Ammon's horn (tissue), 1 donor: ENCODE measurements around the gene ADK.
"Not testable (repeated sequence)": the region's sequence is repeated elsewhere in the genome, so short reads cannot be mapped to it uniquely, and the experiment has no call there.

Experiments used
- DNase-seq: peaks from one replicate; pipeline ENCODE4 v3.0.0-alpha.2; 2016; ENCODE audit warnings: low spot score

The ADK gene

DNA sequence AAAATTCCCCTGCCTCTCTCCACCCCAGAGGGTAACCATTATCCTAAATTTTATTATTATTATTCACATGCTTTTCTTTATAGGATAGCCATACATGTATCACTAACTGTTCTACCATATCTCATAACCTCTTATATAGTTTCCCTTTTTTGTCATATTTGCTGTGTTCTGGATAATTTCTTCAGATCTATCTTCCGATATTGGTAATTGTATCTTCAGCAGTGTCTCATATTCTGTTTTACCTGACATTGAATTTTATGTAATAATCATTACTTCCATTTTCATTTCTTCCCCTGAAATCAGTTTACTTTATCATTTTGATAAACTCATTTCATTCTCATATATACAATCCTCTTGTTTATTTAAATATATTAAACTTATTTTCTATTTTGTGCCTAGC, 273.5 kb downstream of the ADK start:
- DNase-seq, result no peak

DNA sequence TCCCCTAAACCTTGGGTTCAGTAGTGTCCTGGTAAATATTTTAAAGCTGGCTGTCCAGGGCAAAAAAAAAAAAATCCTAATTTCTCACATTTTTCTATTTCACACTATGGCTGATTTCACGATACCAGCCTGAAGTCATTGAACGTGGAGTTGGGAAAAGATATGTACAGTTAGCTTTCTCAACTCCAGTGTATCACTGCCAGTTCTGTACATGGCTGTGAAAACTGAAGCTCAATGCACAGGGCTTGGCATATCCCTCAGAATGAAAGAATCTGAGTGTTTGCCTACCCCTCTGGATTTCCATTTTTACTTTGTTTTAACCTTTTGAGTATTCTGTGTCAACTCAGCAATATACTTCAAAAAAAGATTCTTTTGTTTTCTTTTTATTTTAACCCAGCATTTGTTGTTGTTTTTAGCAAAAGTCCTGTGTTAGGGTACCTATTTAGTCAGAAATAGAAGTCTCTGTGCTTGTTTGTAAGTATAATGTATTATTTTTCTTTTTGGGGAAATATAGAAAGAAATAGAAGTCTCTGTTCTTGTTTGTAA, 274.5 kb downstream of the ADK start:
- no peak for DNase-seq

DNA sequence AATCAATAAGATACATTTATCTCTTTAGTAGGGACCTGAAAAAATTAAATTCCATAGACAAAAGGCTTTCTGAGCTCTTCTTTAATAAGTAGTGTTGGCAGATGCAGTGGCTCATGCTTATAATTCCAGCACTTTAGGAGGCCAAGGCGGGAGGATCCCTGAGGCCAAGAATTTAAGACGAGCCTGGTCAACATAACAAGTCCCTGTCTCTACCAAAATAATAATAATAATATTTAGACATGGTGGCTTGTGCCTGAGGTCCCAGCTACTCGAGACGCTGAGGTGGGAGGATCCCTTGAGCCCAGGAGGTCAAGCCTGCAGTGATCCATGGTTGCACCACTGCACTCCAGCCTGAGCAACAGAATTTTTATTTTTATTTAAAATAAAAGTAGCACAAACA, 280.8 kb downstream of the ADK start:
- no peak for DNase-seq

DNA sequence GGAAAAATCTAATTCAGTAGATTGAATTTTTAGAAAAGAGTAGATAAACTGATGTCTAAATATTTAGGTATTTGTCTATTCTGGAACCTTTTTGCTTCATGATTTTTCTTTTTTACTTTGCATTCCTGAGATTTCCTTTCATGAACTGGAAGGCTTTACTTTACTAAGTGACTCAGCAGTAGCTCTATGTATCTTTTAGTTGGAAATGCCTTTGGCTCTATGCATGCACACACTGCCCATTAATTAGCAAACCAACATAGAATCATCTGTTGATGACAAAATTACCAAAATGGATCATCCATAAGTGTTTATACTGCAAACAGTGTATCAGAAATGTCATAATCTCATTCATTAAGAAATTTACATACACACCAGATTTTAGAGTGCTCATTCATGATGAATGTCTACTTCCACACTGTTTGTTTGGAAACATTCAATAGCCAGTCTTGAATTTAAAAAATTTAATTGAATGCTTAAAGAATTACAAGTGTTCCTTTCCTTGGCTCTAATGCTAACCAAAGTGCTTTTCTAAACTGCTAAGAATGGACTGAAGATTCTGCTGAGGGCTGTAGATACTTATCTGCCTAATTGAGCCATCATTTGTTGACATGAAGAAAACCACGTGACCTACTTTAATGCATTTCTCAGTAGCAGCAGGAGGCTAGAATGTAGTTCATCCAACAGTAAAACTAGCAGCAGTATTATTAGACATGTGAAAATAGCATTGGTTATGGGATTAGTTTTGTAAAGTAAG, 282.0 kb downstream of the ADK start:
- no peak for DNase-seq

DNA sequence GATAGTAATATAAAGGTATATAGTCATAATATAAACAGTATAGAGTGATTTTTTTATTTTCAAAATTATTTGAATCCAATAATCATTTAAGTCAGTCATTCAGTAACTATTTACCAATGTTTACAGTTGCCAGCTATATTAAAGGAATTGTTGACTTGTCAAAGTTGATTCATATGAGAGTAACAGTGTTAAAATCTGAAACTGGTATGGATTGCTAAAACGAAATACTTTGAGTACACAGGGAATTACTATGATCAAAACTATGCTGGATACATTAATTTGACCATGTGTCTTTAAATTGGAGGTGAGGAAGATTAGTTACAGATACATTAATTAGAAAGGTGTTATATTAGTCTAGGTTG, 282.6 kb downstream of the ADK start:
- DNase-seq, result no peak

DNA sequence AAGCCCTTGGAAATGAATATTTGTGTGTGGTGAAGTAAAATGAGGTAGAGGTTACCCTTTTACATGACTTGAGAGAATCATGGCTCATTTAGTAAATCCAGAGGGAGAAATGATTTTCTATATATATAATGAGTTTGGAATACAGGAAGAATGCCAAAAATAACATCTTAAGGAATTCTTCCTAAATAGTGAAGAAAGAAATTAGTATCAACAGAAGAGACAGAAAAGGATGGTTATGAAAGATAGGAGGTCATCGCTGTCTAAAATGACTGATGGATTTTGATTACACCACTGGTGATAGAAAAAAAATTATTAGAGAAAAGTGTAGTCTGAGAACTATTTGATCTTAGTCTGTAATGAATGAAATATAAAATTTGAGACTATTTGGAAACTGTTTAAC, 283.0 kb downstream of the ADK start:
- DNase-seq, result no peak

DNA sequence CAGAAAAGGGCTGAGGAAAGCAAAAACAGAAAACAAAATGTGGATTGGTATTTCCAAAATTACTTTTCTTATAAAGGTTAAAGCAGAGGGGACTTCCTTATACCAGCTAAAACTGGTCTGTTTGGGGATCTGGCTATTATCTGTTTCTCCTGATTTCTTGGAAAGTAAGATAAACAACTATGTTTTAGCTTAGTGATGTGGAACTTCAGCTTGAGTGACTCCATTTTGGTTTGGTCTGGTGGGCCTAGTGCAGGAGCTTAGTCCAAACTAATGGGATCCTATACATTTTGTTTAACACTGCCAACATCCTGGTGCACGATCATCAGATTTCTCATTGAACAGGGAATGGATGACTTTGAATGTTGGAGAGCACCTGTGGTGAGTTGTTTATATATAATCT, 283.5 kb downstream of the ADK start:
- no peak for DNase-seq

DNA sequence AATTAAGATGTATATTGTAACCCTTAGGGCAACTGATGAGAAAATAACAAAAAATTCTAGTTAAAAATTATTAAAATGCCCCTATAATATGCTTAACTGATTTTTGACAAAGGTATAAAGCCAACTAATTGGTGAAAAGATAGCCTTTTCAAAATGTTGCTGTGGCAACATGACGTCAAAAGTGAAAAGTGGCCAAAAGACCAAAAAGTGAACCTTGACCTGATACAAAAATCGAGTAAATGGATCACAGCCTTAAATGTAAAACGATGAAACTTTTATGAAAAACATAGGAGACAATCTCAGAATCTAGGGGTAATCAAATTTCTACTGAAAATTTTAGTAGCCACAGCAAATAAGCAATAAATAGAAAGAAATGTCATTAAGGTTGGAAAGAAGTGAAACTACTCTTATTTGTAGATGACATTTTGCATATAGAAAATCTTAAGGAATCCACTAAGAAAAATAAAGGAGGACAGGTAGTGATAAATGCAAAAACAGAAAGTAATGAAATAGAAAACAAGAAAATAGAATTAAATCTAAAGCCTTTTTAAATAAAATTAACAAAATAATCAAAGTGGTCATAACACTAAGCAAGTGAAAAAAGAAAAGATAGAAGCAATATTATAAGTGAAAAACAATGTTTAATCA, 285.6 kb downstream of the ADK start:
- DNase-seq, result no peak

DNA sequence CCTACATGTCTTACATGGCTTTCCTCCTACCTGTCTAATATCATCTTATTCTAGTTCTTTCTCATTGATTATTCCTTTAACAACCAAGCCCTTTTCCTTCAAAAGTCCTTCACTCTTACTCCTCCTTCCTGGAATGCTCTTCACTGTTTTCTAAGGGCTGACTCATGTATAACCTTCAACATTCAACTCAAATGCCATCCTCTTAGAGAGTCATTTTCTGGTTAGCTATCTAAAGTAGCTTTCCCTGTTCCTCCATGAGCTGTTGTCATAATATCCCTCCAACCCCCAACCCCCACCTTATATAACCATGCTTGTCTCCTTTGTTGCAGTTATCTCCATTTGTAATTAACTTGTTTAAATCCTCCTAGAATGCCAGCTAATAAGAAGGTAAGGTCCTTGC, 286.8 kb downstream of the ADK start:
- DNase-seq, result no peak

DNA sequence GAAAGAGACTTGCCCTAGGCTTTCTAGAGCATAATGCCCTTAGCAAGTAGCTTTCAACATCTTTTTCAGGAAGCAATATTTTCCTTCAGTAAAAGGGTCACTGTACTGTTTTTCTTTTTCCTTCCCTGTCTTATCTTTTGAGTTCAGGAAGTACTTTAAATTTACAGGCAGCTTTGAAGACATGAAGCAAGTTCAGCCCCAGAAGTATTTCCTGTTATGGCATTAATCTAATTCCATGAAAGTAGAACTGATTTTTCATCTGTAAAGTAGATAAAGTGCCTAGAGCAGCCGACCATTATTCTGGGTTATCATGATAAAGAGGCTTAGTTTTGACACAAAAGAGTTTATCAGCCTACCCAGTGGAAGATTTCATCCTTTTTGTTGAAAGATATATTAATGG, 288.2 kb downstream of the ADK start:
- no peak for DNase-seq

DNA sequence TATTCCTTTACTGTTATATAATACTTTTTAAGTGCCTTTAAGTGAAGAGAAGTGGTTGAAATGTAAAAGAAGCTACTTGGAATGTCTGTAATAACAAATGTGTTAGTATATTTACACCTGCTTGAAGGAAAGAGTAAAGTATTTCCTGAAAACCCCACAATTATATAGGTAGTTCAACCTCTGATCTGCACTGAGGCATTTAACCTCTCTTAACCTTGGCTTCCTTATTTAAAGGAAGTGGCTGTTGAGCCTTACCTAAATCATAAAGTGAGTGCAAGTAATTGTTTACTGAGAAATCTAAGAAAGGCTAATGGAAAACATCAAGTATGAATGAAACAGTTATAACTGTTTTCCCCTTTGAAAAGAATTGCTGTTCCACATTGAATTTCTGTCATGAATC, 294.5 kb downstream of the ADK start:
- no peak for DNase-seq

DNA sequence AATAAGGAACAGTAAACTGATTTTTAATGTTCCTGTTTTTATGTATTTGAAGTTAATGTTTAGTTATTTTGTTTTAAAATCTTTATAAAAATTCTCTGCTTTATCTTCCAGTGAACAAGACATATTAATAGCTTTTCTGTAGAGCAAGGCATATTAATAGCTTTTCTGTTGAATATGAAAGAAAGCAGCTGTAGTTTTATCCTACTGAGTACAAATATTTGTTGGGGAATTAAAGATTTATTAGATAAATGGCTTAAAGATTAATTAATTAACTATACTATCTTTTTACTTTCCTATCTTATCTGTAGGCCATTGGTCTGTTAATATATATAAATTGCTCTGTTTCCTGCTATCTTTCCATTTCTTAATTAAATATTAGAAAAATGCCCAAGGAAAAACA, 299.6 kb downstream of the ADK start:
- no peak for DNase-seq

DNA sequence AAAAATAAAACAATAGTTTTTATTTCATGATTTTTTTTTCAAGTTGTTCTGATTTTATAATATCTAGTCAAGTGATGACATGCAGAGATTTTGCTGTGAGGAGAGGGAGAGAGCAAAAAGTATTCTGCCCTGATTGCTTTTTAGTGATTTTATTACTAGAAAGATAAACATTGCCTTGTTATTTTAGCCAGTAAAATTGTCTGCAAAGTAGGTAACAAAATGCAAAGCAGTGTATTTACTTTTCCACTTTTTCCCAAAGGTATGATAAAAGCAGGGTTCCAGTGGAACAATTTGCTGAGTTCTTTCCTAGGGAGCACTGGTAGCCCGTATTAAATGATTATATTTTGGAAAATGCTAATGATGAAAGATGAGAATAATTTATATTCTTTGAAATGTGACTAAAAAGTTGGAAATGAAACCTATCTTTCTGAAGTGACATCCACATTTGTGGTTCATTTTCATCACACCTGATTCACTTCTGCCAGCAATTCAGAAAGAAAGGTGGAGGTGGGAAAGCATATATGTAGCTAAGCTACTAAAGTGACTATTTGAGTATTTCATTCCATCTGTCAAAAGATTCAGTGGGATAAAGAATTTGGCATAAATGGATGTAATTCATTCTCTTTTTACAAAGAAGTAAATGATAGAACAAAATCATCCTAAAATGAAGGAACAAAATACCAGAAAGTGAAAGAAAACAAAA, 300.3 kb downstream of the ADK start:
- DNase-seq, result no peak

DNA sequence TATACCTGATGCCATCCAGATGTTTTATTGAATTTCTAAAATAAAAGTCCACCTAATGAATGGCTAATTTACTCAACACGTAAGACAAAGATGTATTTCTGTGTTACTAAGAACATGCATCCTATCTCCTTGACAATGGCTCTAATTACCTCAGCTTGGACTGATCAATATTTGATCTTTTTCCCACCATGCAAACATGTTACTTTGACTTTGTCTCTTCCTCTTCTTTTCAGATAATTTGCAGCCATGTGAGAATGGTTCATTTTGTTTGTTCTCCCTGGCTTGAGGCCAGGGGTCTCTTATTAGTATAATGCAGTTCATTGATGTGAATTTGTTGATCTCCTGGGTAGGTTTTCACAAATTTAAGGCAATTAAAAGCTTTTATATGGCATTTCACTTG, 302.1 kb downstream of the ADK start:
- no peak for DNase-seq

DNA sequence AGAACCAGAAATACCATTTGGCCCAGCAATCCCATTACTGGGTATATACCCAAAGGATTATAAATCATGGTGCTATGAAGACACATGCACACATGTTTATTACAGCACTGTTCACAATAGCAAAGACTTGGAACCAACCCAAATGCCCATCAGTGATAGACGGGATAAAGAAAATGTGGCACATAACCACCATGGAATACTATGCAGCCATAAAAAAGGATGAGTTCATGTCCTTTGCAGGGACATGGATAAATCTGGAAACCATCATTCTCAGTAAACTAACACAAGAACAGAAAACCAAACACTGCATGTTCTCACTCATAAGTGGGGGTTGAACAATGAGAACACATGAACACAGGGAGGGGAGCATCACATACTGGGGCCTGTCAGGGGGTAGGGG, 306.5 kb downstream of the ADK start:
- DNase-seq, result not testable (repeated sequence)

DNA sequence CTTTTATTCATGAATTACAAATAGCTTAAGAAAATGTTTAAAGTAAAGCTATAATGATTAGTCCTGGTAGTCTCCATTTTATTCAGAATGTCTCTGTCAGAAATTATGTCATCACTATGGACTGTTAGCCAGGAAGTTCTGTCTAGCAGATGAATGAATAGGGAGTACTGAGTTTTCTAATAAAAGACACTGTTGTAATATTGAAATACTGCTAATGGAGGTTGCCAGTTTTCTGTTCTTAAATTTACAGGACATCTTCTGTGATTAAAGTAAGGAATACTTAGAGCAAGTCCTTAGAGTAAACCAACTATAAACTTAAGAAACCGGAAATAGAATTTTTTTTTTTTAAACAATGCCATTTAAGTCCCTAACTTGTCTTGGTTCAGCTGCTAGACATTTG, 309.8 kb downstream of the ADK start:
- peak; percentile 4 for DNase-seq

DNA sequence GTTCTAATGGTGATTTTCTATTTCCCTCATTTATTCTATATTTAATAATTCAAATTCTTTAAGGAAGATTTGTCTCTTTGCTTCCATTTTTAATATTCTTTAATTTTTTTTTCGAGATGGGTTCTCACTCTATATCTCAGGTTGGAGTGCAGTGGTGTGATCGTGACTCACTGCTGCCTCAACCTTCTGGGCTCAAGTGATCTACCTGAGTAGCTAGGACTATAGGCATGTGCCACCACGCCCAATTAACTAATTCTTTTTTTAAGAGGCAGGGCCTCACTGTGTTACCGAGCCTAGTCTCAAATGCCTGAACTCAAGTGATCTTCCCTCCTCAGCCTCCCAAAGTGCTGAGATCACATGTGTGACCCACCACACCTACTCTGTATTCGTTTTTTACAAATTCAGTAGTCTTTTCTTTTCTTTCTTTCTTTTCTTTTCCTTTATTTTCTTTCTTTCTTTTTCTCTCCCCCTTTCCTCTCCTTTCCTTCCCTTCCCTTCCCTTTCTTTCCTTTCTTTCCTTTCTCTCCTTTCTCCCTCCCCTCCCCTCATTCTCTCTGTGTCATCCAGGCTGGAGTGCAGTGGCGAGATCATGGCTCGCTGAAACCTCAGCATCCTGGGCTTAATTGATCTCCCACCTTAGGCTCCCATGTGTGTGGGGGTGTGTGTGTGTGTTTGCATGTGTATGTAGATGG, 323.1 kb downstream of the ADK start:
- no peak for DNase-seq

DNA sequence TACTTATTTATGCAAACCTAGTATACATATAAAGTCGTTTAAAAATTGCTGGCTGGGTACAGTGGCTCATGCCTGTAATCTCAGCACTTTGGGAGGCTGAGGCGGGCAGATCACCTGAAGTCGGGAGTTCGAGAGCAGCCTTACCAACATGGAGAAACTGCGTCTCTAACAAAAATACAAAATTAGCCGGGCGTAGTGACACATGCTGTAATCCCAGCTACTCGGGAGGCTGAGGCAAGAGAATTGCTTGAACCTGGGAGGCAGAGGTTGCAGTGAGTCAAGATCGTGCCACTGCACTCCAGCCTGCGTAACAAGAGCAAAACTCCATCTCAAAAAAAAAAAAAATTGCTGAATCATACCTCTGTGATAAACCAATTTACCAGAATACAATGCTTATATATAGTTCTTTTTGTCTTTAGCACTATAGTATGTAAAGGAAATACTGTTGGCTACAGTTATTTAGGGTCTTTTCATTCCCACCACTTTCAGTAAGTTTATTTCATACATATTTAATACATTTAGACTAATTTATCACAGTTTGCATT, 325.2 kb downstream of the ADK start:
- not testable (repeated sequence) for DNase-seq

DNA sequence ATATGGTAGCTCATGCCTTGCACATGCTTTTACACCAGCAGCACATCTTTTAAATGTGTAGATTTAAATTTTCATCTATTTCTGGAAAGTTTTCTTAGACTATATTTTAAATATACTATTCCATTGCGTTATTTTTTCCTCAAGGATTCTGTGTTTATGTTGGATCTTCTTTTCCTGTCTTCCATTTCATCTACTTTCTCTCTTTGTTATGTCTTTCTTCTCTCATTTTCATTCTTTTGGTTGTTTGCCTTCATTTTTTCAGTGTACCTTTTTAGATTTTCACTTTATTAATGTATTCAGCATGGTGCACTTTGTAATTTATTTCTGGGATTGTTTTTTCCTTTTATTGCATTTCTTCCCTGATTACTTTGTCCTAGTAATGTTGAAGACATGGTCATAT, 329.8 kb downstream of the ADK start:
- no peak for DNase-seq

DNA sequence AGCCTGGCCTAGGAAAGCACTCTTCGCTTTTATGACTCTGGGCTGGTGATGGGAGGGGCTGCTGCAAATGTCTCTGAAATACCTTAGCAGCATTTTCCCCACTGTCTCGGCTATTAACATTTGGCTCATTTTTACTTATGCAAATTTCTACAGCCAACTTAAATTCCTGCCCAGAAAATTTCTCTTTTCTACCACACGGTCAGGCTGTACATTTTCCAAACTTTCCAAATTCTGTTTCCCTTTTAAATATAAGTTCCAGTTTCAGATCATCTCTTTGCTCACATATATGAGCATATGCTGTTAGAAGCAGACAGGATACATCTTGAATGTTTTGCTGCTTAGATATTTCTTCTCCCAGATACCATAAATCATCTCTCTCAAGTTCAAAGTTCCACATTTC, 332.3 kb downstream of the ADK start:
- no peak for DNase-seq

DNA sequence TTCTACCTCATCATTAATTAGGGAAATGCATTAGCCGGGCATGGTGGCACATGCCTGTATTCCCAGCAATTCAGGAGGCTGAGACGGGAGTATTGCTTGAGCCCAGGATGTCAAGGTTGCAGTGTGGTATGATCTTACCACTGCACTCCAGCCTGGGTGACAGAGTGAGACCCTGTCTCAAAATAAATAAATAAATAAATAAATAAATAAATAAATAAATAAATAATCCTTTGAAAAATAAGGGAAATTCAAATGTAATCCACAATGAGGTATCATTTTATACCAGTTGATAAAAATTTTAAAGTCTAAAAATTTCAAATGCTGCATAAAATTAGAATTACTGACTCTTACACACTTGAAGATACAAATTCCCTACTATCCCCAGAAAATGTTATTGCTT, 334.3 kb downstream of the ADK start:
- no peak for DNase-seq

DNA sequence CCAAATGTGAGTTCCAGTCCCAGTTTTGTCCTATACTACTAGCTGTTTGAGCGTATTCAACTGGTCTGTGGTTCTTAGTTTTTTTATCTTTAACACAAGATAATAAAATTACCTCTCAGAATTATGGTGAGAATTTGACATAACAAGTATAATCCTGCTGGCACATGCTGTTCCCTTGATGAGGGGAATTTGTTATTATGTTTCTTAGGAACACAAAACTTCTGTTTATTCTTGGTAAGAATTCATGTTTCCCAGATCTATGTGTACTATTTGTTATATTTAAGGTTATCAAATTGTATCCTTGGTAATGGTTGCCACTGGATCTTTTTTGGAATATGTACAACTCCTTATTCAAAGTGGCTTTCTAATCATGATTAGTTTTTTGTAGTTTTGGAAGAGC, 335.6 kb downstream of the ADK start:
- no peak for DNase-seq
